AG04450 (cell line): ENCODE measurements around the gene PALLD. TPM values are rescaled to one million over a fixed set of nuclear protein-coding genes. Genes with fewer than 3 reads are reported as not detected.

Experiments
- CTCF ChIA-PET: fragments of 300-600, 350-600 bp; formaldehyde crosslinking; extraction: SDS; loops from one replicate; lab custom pipeline; 2022; ENCODE audit warnings: antibody characterized with exemption, inconsistent platforms; lab: Charles Lee
- POLR2A ChIA-PET: fragments of 350-600 bp; formaldehyde crosslinking; extraction: SDS; loops from one replicate; lab custom pipeline; 2021; ENCODE audit warnings: antibody characterized with exemption, inconsistent platforms; lab: Yijun Ruan, JAX
- DNase-seq: peaks from one replicate; pipeline ENCODE4 v3.0.0-alpha.2; 2011; ENCODE audit warnings: low read depth, low spot score
- H3K27ac ChIP-seq: one replicate; pipeline ENCODE4 v1.5.1; 2012; ENCODE audit warnings: low read depth, low read length, control low read depth
- H3K27me3 ChIP-seq: one replicate; pipeline ENCODE4 v1.6.0; 2012; ENCODE audit warnings: low read length; ENCODE audit not compliant: control insufficient read depth, insufficient read depth
- H3K4me3 ChIP-seq: 2 replicates; pipeline ENCODE4 v1.5.1; 2011; ENCODE audit warnings: mild to moderate bottlenecking, low read depth, low read length, control low read depth
- H3K9me3 ChIP-seq: 2 replicates; pipeline ENCODE4 v1.5.1; 2012; ENCODE audit warnings: low read length; ENCODE audit not compliant: control insufficient read depth, insufficient read depth
- polyA plus RNA-seq: library from polyadenylated mRNA; depleted of rRNA; stranded (reverse); fragments of >200 nt; gene quantifications from 2 replicates; pipeline ENCODE4 v1.2.3, GENCODE V29; 2011
- TF ChIP-seq, protein P1 (sequence below): IDR thresholded peaks from 2 replicates; pipeline ENCODE4 v1.5.1; 2011; ENCODE audit warnings: low read depth, low read length, control low read depth, inconsistent platforms

Gene PALLD
- polyA plus RNA-seq, 1 experiment: 159 TPM

- POLR2A ChIA-PET: interaction anchor here (0.8 kb wide), 1 partner anchor 27 kb away, joined by 4 read pairs; no protein-coding TSS in a partner anchor
- H3K27ac ChIP-seq: no peak overlapping the region
- CTCF ChIA-PET: interaction anchor here (0.7 to 1.1 kb wide), 4 partner anchors 13 to 458 kb away, joined by 3 to 4 read pairs (median 3); no protein-coding TSS in a partner anchor
- no peak for DNase-seq
- no peaks in the 10 kb centered on the region for H3K9me3 ChIP-seq
- no peak overlapping the region for H3K4me3 ChIP-seq
- TF ChIP-seq, protein P1, sequence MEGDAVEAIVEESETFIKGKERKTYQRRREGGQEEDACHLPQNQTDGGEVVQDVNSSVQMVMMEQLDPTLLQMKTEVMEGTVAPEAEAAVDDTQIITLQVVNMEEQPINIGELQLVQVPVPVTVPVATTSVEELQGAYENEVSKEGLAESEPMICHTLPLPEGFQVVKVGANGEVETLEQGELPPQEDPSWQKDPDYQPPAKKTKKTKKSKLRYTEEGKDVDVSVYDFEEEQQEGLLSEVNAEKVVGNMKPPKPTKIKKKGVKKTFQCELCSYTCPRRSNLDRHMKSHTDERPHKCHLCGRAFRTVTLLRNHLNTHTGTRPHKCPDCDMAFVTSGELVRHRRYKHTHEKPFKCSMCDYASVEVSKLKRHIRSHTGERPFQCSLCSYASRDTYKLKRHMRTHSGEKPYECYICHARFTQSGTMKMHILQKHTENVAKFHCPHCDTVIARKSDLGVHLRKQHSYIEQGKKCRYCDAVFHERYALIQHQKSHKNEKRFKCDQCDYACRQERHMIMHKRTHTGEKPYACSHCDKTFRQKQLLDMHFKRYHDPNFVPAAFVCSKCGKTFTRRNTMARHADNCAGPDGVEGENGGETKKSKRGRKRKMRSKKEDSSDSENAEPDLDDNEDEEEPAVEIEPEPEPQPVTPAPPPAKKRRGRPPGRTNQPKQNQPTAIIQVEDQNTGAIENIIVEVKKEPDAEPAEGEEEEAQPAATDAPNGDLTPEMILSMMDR: no peak
- H3K27me3 ChIP-seq: no peaks in the 10 kb centered on the region
Observed at GRCh38 chr4:168485156-168485910, 11.5 kb upstream of the PALLD start.

DNA sequence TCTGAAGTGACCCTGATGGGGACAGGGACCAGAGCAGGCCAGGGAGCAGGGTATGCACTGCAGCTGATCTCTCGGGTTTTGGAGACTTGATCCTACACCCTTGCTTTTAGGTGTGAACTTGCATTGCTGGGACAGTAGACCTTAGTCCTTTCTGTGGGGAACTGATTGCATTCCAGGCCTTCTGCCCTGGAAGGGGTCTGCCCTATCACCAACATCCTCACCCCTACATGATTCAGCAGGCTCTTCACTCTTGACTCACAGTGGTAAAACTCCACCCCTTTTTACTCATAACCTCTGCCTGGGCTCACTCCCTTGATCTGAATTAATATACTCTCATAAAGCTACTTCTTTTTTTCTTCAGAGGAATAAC, 10.0 kb upstream of the PALLD start:
- Histone ChIP-seq H3K4me3 (no peak overlapping the region), H3K27ac (no peak overlapping the region), H3K27me3 (no peaks in the 10 kb centered on the region), H3K9me3 (no peaks in the 10 kb centered on the region)
- DNase-seq: no peak
- ChIA-PET POLR2A (interaction anchor here (0.7 kb wide), 1 partner anchor 345 kb away, joined by 3 read pairs; no protein-coding TSS in a partner anchor), CTCF (interaction anchor here (0.9 kb wide), 1 partner anchor 27 kb away, joined by 3 read pairs; no protein-coding TSS in a partner anchor)
- TF ChIP-seq, protein P1: no peak

GRCh38 chr4:168487282-168488035, 9.4 kb upstream of the PALLD start:
- DNase-seq: no peak
- ChIA-PET CTCF (interaction anchor here (0.9 kb wide), 1 partner anchor 27 kb away, joined by 3 read pairs; no protein-coding TSS in a partner anchor), POLR2A (interaction anchor here (0.7 kb wide), 1 partner anchor 344 kb away, joined by 3 read pairs; no protein-coding TSS in a partner anchor)
- H3K4me3 ChIP-seq: no peak overlapping the region
- H3K27me3 ChIP-seq: no peaks in the 10 kb centered on the region
- no peaks in the 10 kb centered on the region for H3K9me3 ChIP-seq
- TF ChIP-seq, protein P1: no peak
- peak overlapping the region; percentile 40 for H3K27ac ChIP-seq

GRCh38 chr4:168488869-168489274, 8.0 kb upstream of the PALLD start:
- H3K27ac ChIP-seq: no peak overlapping the region
- no peaks in the 10 kb centered on the region for H3K27me3 ChIP-seq
- TF ChIP-seq, protein P1: no peak
- CTCF ChIA-PET: no interaction called here
- POLR2A ChIA-PET: no interaction called here
- DNase-seq: no peak
- no peak overlapping the region for H3K4me3 ChIP-seq
- no peaks in the 10 kb centered on the region for H3K9me3 ChIP-seq

GRCh38 chr4:168489616-168490015, 7.2 kb upstream of the PALLD start:
- H3K27ac ChIP-seq: no peak overlapping the region
- no peaks in the 10 kb centered on the region for H3K9me3 ChIP-seq
- POLR2A ChIA-PET: no interaction called here
- H3K4me3 ChIP-seq: no peak overlapping the region
- CTCF ChIA-PET: interaction anchor here (0.7 kb wide), 1 partner anchor 11 kb away, joined by 9 read pairs; no protein-coding TSS in a partner anchor
- no peaks in the 10 kb centered on the region for H3K27me3 ChIP-seq
- no peak for DNase-seq
- TF ChIP-seq, protein P1: no peak
